Neural cell (in vitro differentiated cells): ENCODE measurements around the gene ZHX3. TPM values are rescaled to one million over a fixed set of nuclear protein-coding genes. Genes with fewer than 3 reads are reported as not detected.

Experiments
- H2AFZ ChIP-seq: fragments of 200-600, 300-800 bp; sonication (generic), shearing (Covaris generic); 2 replicates; pipeline ENCODE4 v1.6.0; 2014; ENCODE audit warnings: low read depth, mild to moderate bottlenecking, antibody characterized with exemption, low read length, moderate library complexity
- H3F3A ChIP-seq: fragments of 200-600 bp; shearing (Covaris generic); 2 replicates; pipeline ENCODE4 v1.6.1; 2016; ENCODE audit warnings: mild to moderate bottlenecking, moderate library complexity, mixed read lengths, antibody characterized with exemption, low read length; ENCODE audit not compliant: insufficient read depth, poor library complexity, severe bottlenecking
- H3K27ac ChIP-seq: fragments of 200-600, 300-800 bp; sonication (generic), shearing (Covaris generic); 2 replicates; pipeline ENCODE4 v1.5.1; 2014; ENCODE audit warnings: mild to moderate bottlenecking, low read length, moderate library complexity
- H3K27me3 ChIP-seq: fragments of 300-800, 200-600 bp; sonication (generic), shearing (Covaris generic); 2 replicates; pipeline ENCODE4 v1.6.0; 2014; ENCODE audit warnings: mild to moderate bottlenecking, low read depth, low read length, moderate library complexity; ENCODE audit not compliant: insufficient read depth
- H3K36me3 ChIP-seq: fragments of 300-800, 200-600 bp; sonication (generic), shearing (Covaris generic); 2 replicates; pipeline ENCODE4 v1.5.1; 2014; ENCODE audit warnings: mild to moderate bottlenecking, antibody characterized with exemption, low read length, moderate library complexity; ENCODE audit not compliant: insufficient read depth
- H3K4me2 ChIP-seq: fragments of 300-800, 200-600 bp; sonication (generic), shearing (Covaris generic); 2 replicates; pipeline ENCODE4 v1.6.0; 2014; ENCODE audit warnings: mild to moderate bottlenecking, low read length
- H3K4me3 ChIP-seq: fragments of 300-800, 200-600 bp; sonication (generic), shearing (Covaris generic); 2 replicates; pipeline ENCODE4 v1.5.1; 2014; ENCODE audit warnings: mild to moderate bottlenecking, low read length, moderate library complexity
- H3K79me2 ChIP-seq: fragments of 200-600 bp; shearing (Covaris generic); replicated peaks from 2 replicates; pipeline ENCODE4 v1.6.0; 2014; ENCODE audit warnings: mild to moderate bottlenecking, low read length, moderate library complexity; ENCODE audit not compliant: insufficient read depth
- H3K9ac ChIP-seq: fragments of 300-800, 200-600 bp; sonication (generic), shearing (Covaris generic); 2 replicates; pipeline ENCODE4 v1.6.1; 2016; ENCODE audit warnings: mild to moderate bottlenecking, low read length, mixed read lengths
- H3K9me2 ChIP-seq: fragments of 200-600 bp; shearing (Covaris generic); 2 replicates; pipeline ENCODE4 v1.6.1; 2016; ENCODE audit warnings: mild to moderate bottlenecking, low read length, mixed read lengths; ENCODE audit not compliant: insufficient read depth
- H3K9me3 ChIP-seq: fragments of 200-600, 300-800 bp; sonication (generic), shearing (Covaris generic); 2 replicates; pipeline ENCODE4 v1.6.1; 2016; ENCODE audit warnings: mild to moderate bottlenecking, mixed run types, low read length, moderate library complexity, mixed read lengths
- H4K20me1 ChIP-seq: fragments of 200-600 bp; shearing (Covaris generic); 2 replicates; pipeline ENCODE4 v1.6.1; 2016; ENCODE audit warnings: mild to moderate bottlenecking, mixed run types; ENCODE audit not compliant: insufficient read depth
- CTCF ChIP-seq: fragments of 450-650 bp; IDR thresholded peaks from 2 replicates; pipeline ENCODE4 v1.5.1; 2014; ENCODE audit warnings: antibody characterized with exemption, mild to moderate bottlenecking, moderate library complexity; ENCODE audit not compliant: poor library complexity, severe bottlenecking
- EP300 ChIP-seq: fragments of 450-650 bp; conservative IDR thresholded peaks from 2 replicates; pipeline ENCODE4 v1.6.1; 2014; ENCODE audit warnings: antibody characterized with exemption, mild to moderate bottlenecking, moderate library complexity; ENCODE audit not compliant: poor library complexity, severe bottlenecking
- EZH2 ChIP-seq: fragments of 200-600, 300-800 bp; shearing (Covaris generic), sonication (generic); IDR thresholded peaks from 2 replicates; pipeline ENCODE4 v1.6.1; 2014; ENCODE audit warnings: antibody characterized with exemption, low read length, borderline replicate concordance, mild to moderate bottlenecking; ENCODE audit not compliant: insufficient read depth, poor library complexity, severe bottlenecking
- MXI1 ChIP-seq: fragments of 450-650 bp; conservative IDR thresholded peaks from 2 replicates; pipeline ENCODE4 v1.6.1; 2014; ENCODE audit warnings: antibody characterized with exemption, mild to moderate bottlenecking; ENCODE audit not compliant: poor library complexity, severe bottlenecking
- POLR2AphosphoS5 ChIP-seq: IDR thresholded peaks from 2 replicates; pipeline ENCODE4 v1.6.1; 2012
- RAD21 ChIP-seq: fragments of 450-650 bp; conservative IDR thresholded peaks from 2 replicates; pipeline ENCODE4 v1.6.1; 2014; ENCODE audit warnings: antibody characterized with exemption, mild to moderate bottlenecking, moderate library complexity
- REST ChIP-seq: IDR thresholded peaks from 2 replicates; pipeline ENCODE4 v1.6.1; 2012; ENCODE audit warnings: borderline replicate concordance
- SMC3 ChIP-seq: fragments of 450-650 bp; conservative IDR thresholded peaks from 2 replicates; pipeline ENCODE4 v1.6.1; 2014; ENCODE audit warnings: antibody characterized with exemption, mild to moderate bottlenecking, moderate library complexity; ENCODE audit not compliant: poor library complexity
- TAF1 ChIP-seq: IDR thresholded peaks from 2 replicates; pipeline ENCODE4 v1.6.1; 2012; ENCODE audit warnings: low read depth
- polyA plus RNA-seq: library from polyadenylated mRNA; depleted of rRNA; stranded (reverse); fragments of >200 nt; gene quantifications from 2 replicates; pipeline ENCODE4 v1.2.3, GENCODE V29; 2014

The ZHX3 gene
- polyA plus RNA-seq, 1 donor from 2014 or later = 10.3 TPM

GRCh38 chr20:41259309-41259708, 58.2 kb downstream of the ZHX3 start:
- Histone ChIP-seq H3K9ac (no peak overlapping the region), H3K4me2 (no peak overlapping the region), H3K27ac (no peak overlapping the region), H3K27me3 (no peaks in the 10 kb centered on the region), H3K9me2 (no peaks in the 10 kb centered on the region), H3K79me2 (no peaks in the 10 kb centered on the region), H2AFZ (no peak overlapping the region), H3K36me3 (no peaks in the 10 kb centered on the region), H4K20me1 (no peaks in the 10 kb centered on the region), H3F3A (no peaks in the 10 kb centered on the region), H3K9me3 (no peaks in the 10 kb centered on the region), H3K4me3 (no peak overlapping the region)
- TF ChIP-seq RAD21 (no peak), REST (no peak), EP300 (no peak), POLR2AphosphoS5 (no peak), MXI1 (no peak), TAF1 (no peak), SMC3 (no peak), EZH2 (no peak), CTCF (no peak)

- H3K9me3 ChIP-seq = no peaks in the 10 kb centered on the region
- H3F3A ChIP-seq = no peaks in the 10 kb centered on the region
- H3K27ac ChIP-seq = no peak overlapping the region
- H2AFZ ChIP-seq = no peak overlapping the region
- H4K20me1 ChIP-seq = no peaks in the 10 kb centered on the region
- no peak overlapping the region for H3K4me2 ChIP-seq
- H3K27me3 ChIP-seq = no peaks in the 10 kb centered on the region
- no peaks in the 10 kb centered on the region for H3K9me2 ChIP-seq
- no peak for TF ChIP-seq REST
- no peak for TF ChIP-seq SMC3
- no peaks in the 10 kb centered on the region for H3K36me3 ChIP-seq
- H3K9ac ChIP-seq = no peak overlapping the region
- no peaks in the 10 kb centered on the region for H3K79me2 ChIP-seq
- no peak overlapping the region for H3K4me3 ChIP-seq
Measured at GRCh38 chr20:41258474-41258873, 59.1 kb downstream of the ZHX3 start.
